Articular chondrocyte of knee joint (primary cell): ENCODE data around the gene CCDC18. TPM values are rescaled to one million over a fixed set of nuclear protein-coding genes. Genes with fewer than 3 reads are reported as not detected.

ENCODE experiments used
- small RNA-seq: library from RNA; depleted of rRNA; stranded (forward); fragments of <200 nt; gene quantifications from one replicate; pipeline ENCODE3, GENCODE V24; 2012
- total RNA-seq: library from RNA; depleted of rRNA; stranded (reverse); fragments of >200 nt; gene quantifications from 2 replicates; pipeline ENCODE4 v1.2.3, GENCODE V29; 2012

The CCDC18 gene
- total RNA-seq, result 9.8 and 13.6 TPM in 2 replicates

GRCh38 chr1:93180723-93181613 lies at the start of gene CCDC18:
Gene CCDC18 (plus strand): TSS chr1:93180724. CDS start chr1:93183362, 2,638 bp downstream.

DNA sequence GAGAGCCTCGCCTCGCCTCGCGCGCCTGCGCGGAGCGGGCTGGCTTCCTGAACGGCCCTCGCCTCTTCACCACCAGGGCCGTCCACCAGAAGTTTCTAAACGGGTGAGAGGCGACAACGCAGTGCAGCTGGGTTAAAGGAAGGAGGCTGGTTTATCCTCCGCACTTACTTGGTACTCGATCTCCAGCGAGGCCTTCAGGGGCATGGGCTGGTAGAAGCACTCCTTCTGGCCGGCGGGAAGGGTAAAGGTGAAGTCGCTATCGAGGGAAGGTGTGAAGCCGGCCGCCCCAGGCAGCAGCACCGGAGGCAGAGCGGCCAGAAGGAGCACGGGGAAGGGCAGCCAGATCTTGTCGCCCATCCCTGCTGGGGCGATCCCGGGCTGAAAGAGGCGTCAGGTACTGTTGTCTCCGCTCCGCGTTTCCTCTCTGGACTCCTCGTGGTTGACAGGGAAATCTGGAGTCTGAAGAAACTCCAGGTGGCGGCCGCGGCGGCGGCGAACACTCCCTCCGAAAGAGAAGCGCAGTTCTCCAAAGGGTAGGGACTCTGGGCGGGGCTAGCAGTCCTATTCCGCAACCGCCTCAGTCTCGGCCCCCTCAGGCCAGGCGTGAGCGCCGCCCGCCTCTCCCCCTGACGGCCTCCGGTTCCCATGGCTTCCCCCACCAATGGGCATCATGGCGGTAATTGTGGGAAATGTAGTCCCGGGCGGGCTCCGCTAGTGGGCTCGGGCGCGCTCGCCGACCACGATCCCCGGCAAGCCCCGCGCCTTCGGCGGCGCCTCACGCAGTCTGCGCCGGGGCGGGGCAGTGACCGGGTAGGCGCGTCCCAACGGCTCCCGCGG lies 420 bp upstream of the CCDC18 start, which contains the start of gene TMED5:
Gene TMED5, minus strand, starts transcription at position 528 of the 837 bp plus-strand sequence. Its CDS starts 171 bp downstream, at position 357.

Small RNA genes within 50 kb of the gene (small RNA-seq; reads per million reads assigned to genes)
- gene AC126124.1 (not detected), gene AL139421.1 (not detected)

Other genes starting within 250 kb of the CCDC18 start
- gene DIPK1A, start 219.3 kb upstream of the CCDC18 start, total RNA-seq, result 10.8 and 15.0 TPM in 2 replicates
- gene MTF2, start 101.4 kb upstream of the CCDC18 start, total RNA-seq, result 21.0 and 24.6 TPM in 2 replicates
- gene TMED5, start 311 bp upstream of the CCDC18 start, total RNA-seq, result 68.5 and 80.3 TPM in 2 replicates
- 62.1 and 80.9 TPM in 2 replicates for gene DR1, start 165.2 kb downstream of the CCDC18 start, total RNA-seq